SK-N-SH (cell line): ENCODE results near the gene AHRR.

Source experiments
- ELF1 ChIP-seq: IDR thresholded peaks from 2 replicates; pipeline ENCODE4 v1.4.0; 2012
- EP300 ChIP-seq, 2 experiments: IDR thresholded peaks; 2 replicates each; pipeline versions ENCODE4 v1.4.0 to v1.6.1; 2012; ENCODE audit warnings: borderline replicate concordance in 1 of 2, low read depth in 1 of 2, low read length in 1 of 2
- POLR2AphosphoS5 ChIP-seq: IDR thresholded peaks from 2 replicates; pipeline ENCODE4 v1.6.1; 2012; ENCODE audit warnings: low read depth, low read length
- RAD21 ChIP-seq: IDR thresholded peaks from 2 replicates; pipeline ENCODE4 v1.6.1; 2012; ENCODE audit warnings: mild to moderate bottlenecking, low read length
- TCF12 ChIP-seq: IDR thresholded peaks from 2 replicates; pipeline ENCODE4 v1.4.0; 2012
- YY1 ChIP-seq: IDR thresholded peaks from 2 replicates; pipeline ENCODE4 v1.4.0; 2012; ENCODE audit warnings: low read depth, mild to moderate bottlenecking
- TF ChIP-seq, protein P1 (sequence below): fragments of 200-600 bp; sonication (generic); IDR thresholded peaks from 2 replicates; pipeline ENCODE4 v1.6.1; 2017; ENCODE audit warnings: antibody characterized with exemption, mild to moderate bottlenecking, moderate library complexity
- TF ChIP-seq, protein P2 (sequence below): IDR thresholded peaks from 2 replicates; pipeline ENCODE4; 2012
- TF ChIP-seq, protein P3 (sequence below): IDR thresholded peaks from 2 replicates; pipeline ENCODE4 v1.4.0; 2012; ENCODE audit warnings: low read depth

DNA sequence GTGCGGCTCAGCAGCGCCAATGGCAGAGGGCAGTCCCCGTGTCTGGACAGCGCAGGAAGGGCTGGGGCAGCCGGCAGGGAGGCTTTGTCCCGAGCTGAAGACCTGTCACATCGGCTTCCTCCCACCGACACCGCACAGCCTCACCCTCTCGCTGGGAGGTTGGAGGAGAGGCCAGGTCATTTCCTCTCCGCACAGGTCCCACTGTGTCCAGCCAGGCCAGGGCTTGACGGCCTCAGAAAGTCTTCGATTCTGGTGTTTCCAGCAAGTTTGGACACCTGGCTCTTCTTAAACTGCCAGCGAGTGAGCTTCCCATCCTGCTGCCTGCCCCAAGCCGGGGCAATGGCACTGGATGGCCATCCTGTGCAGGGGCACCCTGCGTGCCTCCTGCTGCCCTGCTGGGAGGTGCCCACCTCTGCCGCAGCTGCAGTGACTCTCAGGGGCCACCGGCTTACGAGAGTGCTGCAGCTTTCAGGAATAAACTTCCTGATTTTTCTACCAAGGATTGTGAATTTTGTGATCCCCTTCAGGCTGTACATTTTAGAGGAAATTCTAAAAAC lies 33.9 kb downstream of the AHRR start:
- TF ChIP-seq, protein P1, sequence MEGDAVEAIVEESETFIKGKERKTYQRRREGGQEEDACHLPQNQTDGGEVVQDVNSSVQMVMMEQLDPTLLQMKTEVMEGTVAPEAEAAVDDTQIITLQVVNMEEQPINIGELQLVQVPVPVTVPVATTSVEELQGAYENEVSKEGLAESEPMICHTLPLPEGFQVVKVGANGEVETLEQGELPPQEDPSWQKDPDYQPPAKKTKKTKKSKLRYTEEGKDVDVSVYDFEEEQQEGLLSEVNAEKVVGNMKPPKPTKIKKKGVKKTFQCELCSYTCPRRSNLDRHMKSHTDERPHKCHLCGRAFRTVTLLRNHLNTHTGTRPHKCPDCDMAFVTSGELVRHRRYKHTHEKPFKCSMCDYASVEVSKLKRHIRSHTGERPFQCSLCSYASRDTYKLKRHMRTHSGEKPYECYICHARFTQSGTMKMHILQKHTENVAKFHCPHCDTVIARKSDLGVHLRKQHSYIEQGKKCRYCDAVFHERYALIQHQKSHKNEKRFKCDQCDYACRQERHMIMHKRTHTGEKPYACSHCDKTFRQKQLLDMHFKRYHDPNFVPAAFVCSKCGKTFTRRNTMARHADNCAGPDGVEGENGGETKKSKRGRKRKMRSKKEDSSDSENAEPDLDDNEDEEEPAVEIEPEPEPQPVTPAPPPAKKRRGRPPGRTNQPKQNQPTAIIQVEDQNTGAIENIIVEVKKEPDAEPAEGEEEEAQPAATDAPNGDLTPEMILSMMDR: no peak
- TF ChIP-seq, protein P2, sequence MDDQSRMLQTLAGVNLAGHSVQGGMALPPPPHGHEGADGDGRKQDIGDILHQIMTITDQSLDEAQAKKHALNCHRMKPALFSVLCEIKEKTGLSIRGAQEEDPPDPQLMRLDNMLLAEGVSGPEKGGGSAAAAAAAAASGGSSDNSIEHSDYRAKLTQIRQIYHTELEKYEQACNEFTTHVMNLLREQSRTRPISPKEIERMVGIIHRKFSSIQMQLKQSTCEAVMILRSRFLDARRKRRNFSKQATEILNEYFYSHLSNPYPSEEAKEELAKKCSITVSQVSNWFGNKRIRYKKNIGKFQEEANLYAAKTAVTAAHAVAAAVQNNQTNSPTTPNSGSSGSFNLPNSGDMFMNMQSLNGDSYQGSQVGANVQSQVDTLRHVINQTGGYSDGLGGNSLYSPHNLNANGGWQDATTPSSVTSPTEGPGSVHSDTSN: no peak
- TF ChIP-seq, protein P3, sequence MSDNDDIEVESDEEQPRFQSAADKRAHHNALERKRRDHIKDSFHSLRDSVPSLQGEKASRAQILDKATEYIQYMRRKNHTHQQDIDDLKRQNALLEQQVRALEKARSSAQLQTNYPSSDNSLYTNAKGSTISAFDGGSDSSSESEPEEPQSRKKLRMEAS: no peak
- TF ChIP-seq EP300 (IDR thresholded peaks at IDR 0.05; ENCODE audit: borderline replicate concordance in 1 of 2, low read depth in 1 of 2, low read length in 1 of 2): no peak
- no peak for TF ChIP-seq ELF1
- no peak for TF ChIP-seq YY1
- no peak for TF ChIP-seq TCF12
- no peak for TF ChIP-seq POLR2AphosphoS5
- TF ChIP-seq RAD21: no peak
